HG02571 (cell line): ENCODE data around the gene COPG2.
A peak's percentile ranks its signal among the peaks of the same experiment; 100 is the strongest.
"Not testable (repeated sequence)": the region's sequence is repeated elsewhere in the genome, so short reads cannot be mapped to it uniquely, and the experiment has no call there.

ENCODE experiments used
- ATAC-seq: cut with Tn5 transposase; IDR thresholded peaks from one replicate; pipeline ENCODE4 v1.9.1; 2021; ENCODE audit warnings: mild to moderate bottlenecking, moderate library complexity; ENCODE audit not compliant: unreplicated experiment

The COPG2 gene

DNA sequence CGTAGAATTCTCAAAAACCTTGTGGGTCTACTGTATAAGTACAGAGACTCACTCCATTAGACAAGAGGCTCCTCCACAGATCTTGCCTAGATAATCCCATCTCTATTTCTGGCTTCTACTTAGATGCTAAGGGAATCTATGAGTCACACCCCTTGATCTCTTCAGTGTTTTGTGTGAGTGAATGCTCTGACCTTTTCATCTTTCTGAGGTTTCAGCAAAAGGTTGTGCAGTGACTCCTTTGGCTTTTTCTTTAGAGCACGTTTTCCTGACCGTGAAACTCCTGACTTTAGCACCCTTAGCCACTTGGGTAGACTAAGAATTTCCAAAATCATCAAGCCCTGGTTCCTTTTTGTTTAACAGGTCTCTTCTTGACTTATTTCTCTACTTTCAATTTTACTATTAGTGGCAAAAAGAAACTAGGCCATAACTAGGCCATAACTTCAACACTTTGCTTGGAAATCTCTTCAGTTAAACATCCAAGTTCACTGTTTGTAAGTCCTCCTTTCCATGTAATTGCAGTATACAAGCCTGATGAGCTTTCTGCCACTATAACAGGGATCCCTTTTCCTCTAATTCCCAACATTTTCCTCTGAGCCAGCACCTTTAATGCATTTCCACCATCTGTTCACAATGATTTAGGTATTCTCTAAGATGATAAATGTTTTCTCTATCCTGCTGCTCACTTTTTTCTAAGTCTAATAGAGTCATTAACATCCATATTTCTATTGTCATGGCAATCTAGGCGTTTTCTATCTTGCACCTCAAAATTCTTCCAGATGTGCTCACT, 19.4 kb downstream of the COPG2 start:
- ATAC-seq = peak; percentile 61

GRCh38 chr7:130648580-130648979, 20.0 kb downstream of the COPG2 start:
- peak; percentile 9 for ATAC-seq

DNA sequence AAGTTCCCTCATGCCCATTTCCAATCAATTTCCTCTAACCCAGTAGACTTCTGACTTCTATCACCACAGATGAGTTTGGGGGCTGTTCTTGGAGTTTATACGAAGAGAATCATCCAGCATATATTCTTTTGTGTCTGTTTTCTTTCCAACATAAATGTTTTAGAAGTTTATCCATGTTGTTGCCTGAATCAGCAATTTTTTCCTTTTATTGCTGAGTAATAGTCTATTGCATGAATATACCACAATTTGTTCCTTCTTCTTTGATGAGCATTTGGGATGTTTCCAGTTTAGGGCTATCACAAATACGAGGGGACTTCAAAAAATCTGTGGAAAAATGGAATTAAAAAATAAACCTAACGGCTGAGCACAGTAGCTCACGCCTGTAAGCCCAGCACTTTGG, 26.2 kb downstream of the COPG2 start:
- no peak for ATAC-seq

DNA sequence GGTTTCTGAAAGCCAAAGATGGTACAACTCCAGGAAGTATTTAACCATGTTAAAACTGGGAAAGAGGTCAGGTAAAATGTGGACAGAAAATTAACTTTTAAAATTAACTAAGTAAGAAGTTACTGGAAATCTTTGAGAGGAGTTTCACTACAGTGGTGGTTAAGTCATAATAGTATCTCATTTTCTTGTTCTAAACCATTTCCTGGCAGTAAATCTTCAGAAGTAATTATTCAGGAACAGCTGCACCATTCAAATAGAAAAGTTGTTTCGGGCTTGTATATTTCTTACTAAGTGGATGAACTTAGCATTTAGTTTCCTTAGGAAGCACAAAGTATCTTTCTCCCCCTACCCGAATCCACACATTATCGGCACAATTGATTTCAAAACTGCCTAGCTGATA, 27.1 kb downstream of the COPG2 start:
- ATAC-seq = no peak

- no peak for ATAC-seq
These were observed 27.5 kb downstream of the COPG2 start for GRCh38 chr7:130641040-130641439.

DNA sequence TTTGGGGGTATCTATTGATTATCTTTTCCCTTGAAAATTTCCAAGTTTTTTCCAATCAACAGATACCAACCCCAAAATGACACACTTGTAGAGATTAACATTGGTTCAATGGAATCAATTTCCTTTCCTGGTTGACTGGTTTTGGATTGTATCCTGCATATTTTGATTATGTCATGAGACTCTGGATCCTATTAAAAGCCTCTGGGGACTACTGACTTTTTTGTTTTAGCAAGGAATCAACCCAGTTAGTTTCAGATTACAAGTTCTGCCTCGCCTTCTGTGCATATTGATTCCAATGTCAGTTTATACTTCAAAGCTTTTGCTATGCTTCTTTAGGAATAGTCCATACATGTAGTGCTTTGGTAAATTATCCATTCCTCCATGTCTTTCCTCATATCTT, 29.2 kb downstream of the COPG2 start:
- no peak for ATAC-seq

GRCh38 chr7:130632111-130632510, 36.4 kb downstream of the COPG2 start:
- ATAC-seq = no peak

GRCh38 chr7:130628901-130629300, 39.6 kb downstream of the COPG2 start:
- ATAC-seq = no peak

DNA sequence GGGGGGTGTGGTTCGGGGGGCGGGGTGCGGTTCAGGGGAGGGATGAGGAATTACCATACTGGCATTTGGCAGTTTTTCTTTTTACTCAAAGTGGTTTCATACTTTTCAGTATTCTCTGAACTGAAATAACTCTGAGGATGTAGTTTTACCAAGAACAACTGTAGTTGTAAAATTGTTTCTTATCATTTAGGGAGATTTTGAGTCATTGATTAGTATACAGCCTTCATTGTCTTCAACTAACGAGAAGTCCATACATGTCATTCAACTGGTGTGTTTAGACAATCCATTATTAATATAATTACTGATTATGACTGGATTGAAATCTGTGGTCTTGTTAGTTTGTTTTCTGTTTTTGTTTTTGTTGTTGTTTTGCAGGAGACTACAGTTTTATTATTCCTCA, 40.8 kb downstream of the COPG2 start:
- ATAC-seq = no peak

DNA sequence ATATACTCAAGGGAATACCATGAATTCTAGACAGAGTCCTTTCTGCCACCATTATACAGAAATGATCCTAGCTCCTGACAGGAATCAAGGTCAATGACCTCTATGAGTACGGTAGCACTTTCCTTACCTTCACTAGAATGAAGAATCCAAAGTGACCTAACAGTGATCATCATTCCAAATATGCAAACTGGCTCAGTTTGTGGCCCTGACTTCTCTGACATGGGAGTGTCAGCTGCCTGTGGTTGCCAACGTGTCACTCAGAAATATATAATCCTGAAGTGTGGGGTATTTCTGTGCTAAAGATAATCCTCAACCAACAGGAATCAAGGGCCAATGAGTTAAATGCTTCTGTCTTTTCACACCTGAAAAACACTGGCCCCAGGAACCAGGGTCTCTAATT, 45.7 kb downstream of the COPG2 start:
- ATAC-seq = no peak

DNA sequence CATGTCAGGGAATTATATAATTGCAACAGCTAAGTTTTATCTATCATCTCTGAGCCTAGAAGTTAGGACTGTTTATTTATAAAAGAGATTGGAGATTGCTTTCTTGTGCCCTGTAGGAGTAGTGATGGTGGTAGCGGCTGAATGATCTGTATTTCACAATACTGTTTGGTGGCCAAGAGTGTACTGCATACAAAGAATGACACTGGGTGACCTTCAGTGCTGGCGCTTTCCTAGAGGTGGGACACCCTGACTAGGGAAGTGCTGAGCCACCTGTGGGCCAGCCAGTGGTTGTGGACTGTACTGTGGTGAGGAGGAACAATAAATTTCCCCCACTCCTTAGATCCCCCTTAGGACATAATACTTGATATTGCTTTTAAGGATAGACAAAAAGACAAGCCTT, 53.0 kb downstream of the COPG2 start:
- no peak for ATAC-seq

DNA sequence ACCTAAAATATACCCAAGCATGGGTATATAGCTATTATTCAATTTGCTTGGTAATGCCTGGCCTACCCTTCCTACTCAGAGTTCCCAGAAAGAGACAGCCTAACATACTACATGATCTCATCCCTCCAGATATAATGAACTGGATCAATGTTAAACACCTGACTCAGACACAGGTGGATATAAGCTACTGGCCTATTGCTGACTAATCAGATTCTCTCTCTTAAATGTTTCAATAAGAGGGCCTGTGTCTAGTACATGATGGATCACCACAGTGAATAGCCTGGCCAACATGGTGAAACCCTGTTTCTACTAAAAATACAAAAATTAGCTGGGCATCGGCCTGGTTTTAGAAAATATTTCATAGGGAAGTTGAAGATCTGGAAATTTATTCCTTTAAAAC, 54.1 kb downstream of the COPG2 start:
- no peak for ATAC-seq

- ATAC-seq = no peak
These were observed 57.3 kb downstream of the COPG2 start for GRCh38 chr7:130611218-130611617.

DNA sequence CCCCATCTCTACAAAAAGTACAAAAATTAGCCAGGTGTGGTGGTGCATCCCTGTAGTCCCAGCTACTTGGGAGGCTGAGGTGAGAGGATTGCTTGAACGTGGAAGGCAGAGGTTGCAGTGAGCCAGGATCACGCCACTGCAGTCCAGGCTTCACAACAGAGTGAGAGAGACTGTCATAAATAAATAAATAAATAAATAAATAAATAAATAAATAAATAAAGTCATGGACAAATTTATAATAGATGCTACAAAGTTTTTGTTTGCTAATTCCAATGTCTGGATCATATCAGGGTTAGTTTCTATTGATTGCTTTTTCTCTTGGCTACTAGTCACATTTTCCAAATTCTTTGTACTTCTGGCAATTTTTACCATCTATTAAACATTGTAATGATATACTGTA, 61.5 kb downstream of the COPG2 start:
- ATAC-seq = not testable (repeated sequence)

DNA sequence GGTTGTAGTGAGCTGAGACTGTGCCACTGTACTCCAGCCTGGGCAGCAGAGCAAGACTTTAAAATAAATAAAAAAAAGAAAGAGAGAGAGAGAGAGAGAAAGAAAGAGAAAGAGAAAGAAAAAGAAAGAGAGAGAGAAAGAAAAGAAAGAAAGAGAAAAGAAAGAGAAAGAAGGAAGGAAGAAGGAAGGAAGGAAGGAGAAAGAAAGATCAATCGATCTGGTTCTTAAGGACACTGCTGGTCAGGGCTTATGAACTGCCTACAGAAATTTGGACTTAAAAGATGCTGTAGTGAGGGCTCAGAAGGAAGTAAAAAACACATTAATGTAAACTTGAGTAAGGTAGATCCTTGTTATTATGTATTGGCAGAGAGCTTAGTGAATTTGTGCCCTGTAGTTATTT, 62.4 kb downstream of the COPG2 start:
- no peak for ATAC-seq

GRCh38 chr7:130598056-130598455, 70.5 kb downstream of the COPG2 start:
- ATAC-seq = no peak

DNA sequence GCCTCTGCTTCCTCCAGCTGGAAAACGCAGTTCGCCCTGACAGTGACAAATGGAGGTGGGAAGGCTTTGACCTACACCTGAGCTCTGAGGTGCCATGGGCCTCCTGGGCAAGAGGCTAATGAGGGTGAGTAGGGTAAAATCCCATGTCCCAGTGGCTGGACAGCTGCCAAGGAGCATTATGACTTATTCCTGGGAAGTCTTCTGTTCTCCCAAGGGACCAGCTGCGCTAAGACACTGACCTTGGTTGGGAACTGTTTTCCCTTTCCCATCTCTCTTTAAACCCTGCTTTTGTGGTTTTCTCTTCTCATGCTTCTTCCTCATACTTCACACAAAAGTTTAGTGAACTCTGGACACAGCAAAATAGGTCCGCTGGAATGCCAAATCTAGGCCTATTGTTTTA, 72.6 kb downstream of the COPG2 start:
- ATAC-seq = no peak

GRCh38 chr7:130593033-130593432, 75.5 kb downstream of the COPG2 start:
- ATAC-seq = no peak

DNA sequence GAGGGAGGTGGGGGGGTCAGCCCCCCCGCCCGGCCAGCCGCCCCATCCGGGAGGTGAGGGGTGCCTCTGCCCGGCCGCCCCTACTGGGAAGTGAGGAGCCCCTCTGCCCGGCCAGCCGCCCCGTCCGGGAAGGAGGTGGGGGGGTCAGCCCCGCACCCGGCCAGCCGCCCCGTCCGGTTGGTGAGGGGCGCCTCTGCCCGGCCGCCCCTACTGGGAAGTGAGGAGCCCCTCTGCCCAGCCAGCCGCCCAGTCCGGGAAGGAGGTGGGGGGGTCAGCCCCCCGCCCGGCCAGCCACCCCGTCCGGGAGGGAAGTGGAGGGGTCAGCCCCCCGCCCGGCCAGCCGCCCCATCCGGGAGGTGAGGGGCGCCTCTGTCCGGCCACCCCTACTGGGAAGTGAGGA, 77.1 kb downstream of the COPG2 start:
- ATAC-seq = not testable (repeated sequence)

- ATAC-seq = not testable (repeated sequence)
These were observed 82.6 kb downstream of the COPG2 start for GRCh38 chr7:130585932-130586331.

DNA sequence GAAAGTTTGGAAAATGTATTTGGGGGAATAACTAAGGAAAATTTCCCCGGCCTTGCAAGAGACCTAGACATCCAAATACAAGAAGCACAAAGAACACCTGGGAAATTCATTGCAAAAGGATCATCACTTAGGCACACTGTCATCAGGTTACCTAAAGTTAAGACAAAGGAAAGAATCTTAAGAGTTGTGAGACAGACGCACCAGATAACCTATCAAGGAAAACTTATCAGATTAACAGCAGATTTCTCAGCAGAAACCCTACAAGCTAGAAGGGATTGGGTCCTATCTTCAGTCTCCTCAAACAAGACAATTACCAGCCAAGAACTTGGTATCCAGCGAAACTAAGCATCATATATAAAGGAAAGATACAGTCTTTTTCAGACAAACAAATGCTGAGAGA, 93.4 kb downstream of the COPG2 start:
- not testable (repeated sequence) for ATAC-seq

- not testable (repeated sequence) for ATAC-seq
These were observed 98.4 kb downstream of the COPG2 start for GRCh38 chr7:130570144-130570543.

GRCh38 chr7:130566898-130567280, 101.7 kb downstream of the COPG2 start:
- ATAC-seq = no peak
